ENCODE measurements around the gene VWA2.

The VWA2 gene

GRCh38 chr10:114278140-114278883, 39.3 kb downstream of the VWA2 start:
- TF ChIP-seq ZNF384 (IDR thresholded peaks at IDR 0.05) (no peak), SUZ12 (IDR thresholded peaks at IDR 0.05) (no peak), HDGF (IDR thresholded peaks at IDR 0.05; ENCODE audit: borderline replicate concordance) (no peak), ARNT (IDR thresholded peaks at IDR 0.05) (no peak), FOXM1 (IDR thresholded peaks at IDR 0.05; ENCODE audit: borderline replicate concordance) (no peak), BHLHE40 (IDR thresholded peaks at IDR 0.05; ENCODE audit: borderline replicate concordance) (no peak), SP1 (IDR thresholded peaks at IDR 0.05) (no peak), FOXA1 (IDR thresholded peaks at IDR 0.05) (no peak), ELF4 (IDR thresholded peaks at IDR 0.05) (no peak), CTBP1 (IDR thresholded peaks at IDR 0.05; ENCODE audit: borderline replicate concordance) (no peak), TARDBP (IDR thresholded peaks at IDR 0.05) (no peak), PKNOX1 (IDR thresholded peaks at IDR 0.05) (no peak)
- CTCF ChIA-PET, result no interaction called here
- POLR2A ChIA-PET, result interaction anchor here (0.6 kb wide), 1 partner anchor 153 kb away, joined by 3 read pairs; no protein-coding TSS in a partner anchor
- DNase-seq (ENCODE audit: extremely low spot score), result no peak

- DNase-seq (ENCODE audit: extremely low spot score), result no peak
- POLR2A ChIA-PET, result interaction anchor here (0.6 kb wide), 1 partner anchor 153 kb away, joined by 3 read pairs; no protein-coding TSS in a partner anchor
- TF ChIP-seq ZNF384 (IDR thresholded peaks at IDR 0.05) (no peak), SP1 (IDR thresholded peaks at IDR 0.05) (no peak), CTBP1 (IDR thresholded peaks at IDR 0.05; ENCODE audit: borderline replicate concordance) (no peak), FOXA1 (IDR thresholded peaks at IDR 0.05) (no peak), ARNT (IDR thresholded peaks at IDR 0.05) (no peak), HDGF (IDR thresholded peaks at IDR 0.05; ENCODE audit: borderline replicate concordance) (no peak), ELF4 (IDR thresholded peaks at IDR 0.05) (no peak), TARDBP (IDR thresholded peaks at IDR 0.05) (no peak), LEF1 (IDR thresholded peaks at IDR 0.05; ENCODE audit: borderline replicate concordance) (no peak), FOXK2 (IDR thresholded peaks at IDR 0.05) (no peak), BHLHE40 (IDR thresholded peaks at IDR 0.05; ENCODE audit: borderline replicate concordance) (no peak), PKNOX1 (IDR thresholded peaks at IDR 0.05) (no peak), SUZ12 (IDR thresholded peaks at IDR 0.05) (no peak), L3MBTL2 (conservative IDR thresholded peaks at IDR 0.05) (no peak), FOXM1 (IDR thresholded peaks at IDR 0.05; ENCODE audit: borderline replicate concordance) (no peak), NFRKB (IDR thresholded peaks at IDR 0.05) (no peak)
- CTCF ChIA-PET, result no interaction called here
Observed at GRCh38 chr10:114278884-114279191, 39.8 kb downstream of the VWA2 start.

- CTCF ChIA-PET, result no interaction called here
- POLR2A ChIA-PET, result interaction anchor here (0.6 kb wide), 1 partner anchor 154 kb away, joined by 3 read pairs; no protein-coding TSS in a partner anchor
- TF ChIP-seq PKNOX1 (IDR thresholded peaks at IDR 0.05) (no peak), TARDBP (IDR thresholded peaks at IDR 0.05) (no peak)
- DNase-seq (ENCODE audit: extremely low spot score), result no peak
Observed at GRCh38 chr10:114279289-114279688, 40.2 kb downstream of the VWA2 start.

- ChIA-PET POLR2A (no interaction called here), CTCF (interaction anchor here (1.0 to 1.3 kb wide), 2 partner anchors 9 to 10 kb away, joined by 3 to 4 read pairs; no protein-coding TSS in a partner anchor)
- TF ChIP-seq ZNF384 (IDR thresholded peaks at IDR 0.05) (no peak), PKNOX1 (IDR thresholded peaks at IDR 0.05) (no peak), FOXM1 (IDR thresholded peaks at IDR 0.05; ENCODE audit: borderline replicate concordance) (no peak), SP1 (IDR thresholded peaks at IDR 0.05) (no peak), FOXA1 (IDR thresholded peaks at IDR 0.05) (no peak), HDGF (IDR thresholded peaks at IDR 0.05; ENCODE audit: borderline replicate concordance) (no peak), L3MBTL2 (conservative IDR thresholded peaks at IDR 0.05) (no peak), CTBP1 (IDR thresholded peaks at IDR 0.05; ENCODE audit: borderline replicate concordance) (no peak), FOXK2 (IDR thresholded peaks at IDR 0.05) (no peak), ELF4 (IDR thresholded peaks at IDR 0.05) (no peak), SUZ12 (IDR thresholded peaks at IDR 0.05) (no peak), NFRKB (IDR thresholded peaks at IDR 0.05) (no peak)
- DNase-seq (ENCODE audit: extremely low spot score), result no peak
Observed at GRCh38 chr10:114279901-114280644, 41.0 kb downstream of the VWA2 start.

- no peak for DNase-seq (ENCODE audit: extremely low spot score)
- ChIA-PET CTCF (interaction anchor here (0.6 to 1.3 kb wide), 3 partner anchors 9 to 25 kb away, joined by 3 to 6 read pairs (median 4); no protein-coding TSS in a partner anchor), POLR2A (no interaction called here)
- TF ChIP-seq SP1 (IDR thresholded peaks at IDR 0.05) (no peak), FOXK2 (IDR thresholded peaks at IDR 0.05) (no peak), ELF4 (IDR thresholded peaks at IDR 0.05) (no peak), HDGF (IDR thresholded peaks at IDR 0.05; ENCODE audit: borderline replicate concordance) (no peak)
Observed at GRCh38 chr10:114281006-114281405, 42.0 kb downstream of the VWA2 start.

Data from HEK293T (cell line).